GM21528 (cell line): ENCODE data around the gene GPHB5.
A peak's percentile ranks its signal among the peaks of the same experiment; 100 is the strongest.
"Not testable (repeated sequence)": the region's sequence is repeated elsewhere in the genome, so short reads cannot be mapped to it uniquely, and the experiment has no call there.

Experiments used
- ATAC-seq: cut with Tn5 transposase; IDR thresholded peaks from one replicate; pipeline ENCODE4 v1.9.1; 2021; ENCODE audit warnings: mild to moderate bottlenecking, moderate library complexity; ENCODE audit not compliant: unreplicated experiment, low FRiP score

Gene GPHB5

DNA sequence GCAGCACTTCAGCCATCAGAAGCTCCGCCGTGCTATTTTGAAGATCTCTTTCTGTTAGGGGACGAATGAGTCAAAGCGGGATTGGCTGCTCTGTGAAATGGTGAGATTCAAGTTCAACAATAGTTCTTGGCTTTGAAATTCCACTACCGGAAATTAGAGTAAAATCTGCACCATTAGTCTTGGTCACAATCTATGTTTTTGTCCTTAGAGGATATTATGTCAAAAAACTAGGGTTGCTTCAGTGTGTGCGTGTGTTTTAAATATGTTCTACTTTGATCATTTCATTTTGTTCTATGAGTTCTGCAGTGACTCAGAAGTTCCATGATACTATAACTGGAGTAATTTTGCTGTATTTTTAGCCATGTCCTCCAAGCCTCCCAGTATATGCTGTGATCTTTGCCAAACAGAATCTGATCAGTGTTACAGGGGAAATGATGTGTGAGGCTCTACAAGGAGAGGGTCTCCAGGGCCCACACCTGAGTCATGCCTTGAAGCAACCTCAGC lies 22.6 kb downstream of the GPHB5 start:
- no peak for ATAC-seq

DNA sequence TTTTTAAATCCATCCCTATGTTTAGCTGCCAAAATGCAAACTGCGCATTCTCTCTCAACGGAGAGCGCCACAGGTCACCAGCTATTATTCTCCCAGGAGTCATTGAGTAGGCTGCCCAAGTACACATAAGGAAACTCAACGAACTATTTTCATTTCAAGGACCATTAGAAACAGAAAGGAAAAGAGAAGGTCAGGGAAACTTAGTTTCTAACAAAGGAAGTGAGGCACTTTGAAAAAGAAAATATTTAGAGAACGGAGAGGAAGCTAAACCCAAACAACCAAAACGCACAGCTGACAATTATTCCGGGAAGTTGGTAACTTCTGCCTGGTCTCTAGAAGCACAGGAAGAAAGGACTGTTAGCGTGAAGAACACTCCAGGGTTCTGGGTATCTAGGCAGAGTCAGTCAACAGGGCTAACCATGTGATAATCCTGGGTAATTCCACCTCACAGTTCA lies 23.5 kb downstream of the GPHB5 start:
- ATAC-seq: peak; percentile 61

DNA sequence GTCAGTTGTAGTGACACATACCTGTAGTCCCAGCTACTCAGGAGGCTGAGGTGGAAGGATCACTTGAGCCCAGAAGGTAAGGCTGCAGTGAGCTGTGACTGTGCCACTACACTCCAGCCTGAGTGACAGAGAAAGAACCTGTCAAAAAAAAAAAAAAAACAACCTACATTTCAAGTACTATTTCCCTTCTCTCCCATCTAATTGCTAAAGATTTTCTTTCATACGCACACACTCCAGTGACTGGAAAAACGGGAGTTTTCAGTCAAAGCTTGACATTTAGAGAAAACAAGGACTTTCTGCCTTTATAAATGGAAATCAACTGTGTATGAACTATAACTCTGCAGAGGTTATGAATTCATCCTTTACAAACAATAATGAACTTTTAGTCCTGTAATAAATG lies 25.9 kb downstream of the GPHB5 start:
- no peak for ATAC-seq

DNA sequence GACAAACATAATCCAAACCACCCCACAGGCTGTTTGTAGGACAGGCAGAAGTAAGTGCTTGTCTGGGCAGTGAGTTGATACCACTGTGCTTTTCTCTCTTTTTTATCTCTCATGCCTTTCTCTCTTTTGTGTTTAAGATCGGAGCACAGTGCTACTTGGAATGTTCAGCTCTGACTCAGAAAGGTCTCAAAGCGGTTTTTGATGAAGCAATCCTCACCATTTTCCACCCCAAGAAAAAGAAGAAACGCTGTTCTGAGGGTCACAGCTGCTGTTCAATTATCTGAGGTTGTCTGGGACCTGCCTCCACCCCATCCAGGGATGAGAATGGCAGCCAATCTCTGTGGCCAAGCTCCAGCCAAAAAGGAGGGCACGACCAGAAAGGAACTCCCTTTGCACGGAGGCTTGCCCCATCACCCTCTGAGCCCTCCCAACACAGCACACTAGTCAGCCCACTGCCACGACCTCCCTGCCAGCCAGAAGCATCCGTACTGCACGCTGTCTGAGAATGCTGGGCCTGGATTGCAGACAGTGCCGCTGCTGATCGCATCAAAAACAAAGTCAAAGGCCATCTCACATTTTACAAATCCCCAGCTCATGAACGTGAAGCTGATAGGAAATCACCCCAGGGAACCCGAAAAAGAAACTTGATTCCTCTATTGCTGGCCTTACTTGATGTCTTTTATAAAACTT lies 27.8 kb downstream of the GPHB5 start:
- no peak for ATAC-seq

DNA sequence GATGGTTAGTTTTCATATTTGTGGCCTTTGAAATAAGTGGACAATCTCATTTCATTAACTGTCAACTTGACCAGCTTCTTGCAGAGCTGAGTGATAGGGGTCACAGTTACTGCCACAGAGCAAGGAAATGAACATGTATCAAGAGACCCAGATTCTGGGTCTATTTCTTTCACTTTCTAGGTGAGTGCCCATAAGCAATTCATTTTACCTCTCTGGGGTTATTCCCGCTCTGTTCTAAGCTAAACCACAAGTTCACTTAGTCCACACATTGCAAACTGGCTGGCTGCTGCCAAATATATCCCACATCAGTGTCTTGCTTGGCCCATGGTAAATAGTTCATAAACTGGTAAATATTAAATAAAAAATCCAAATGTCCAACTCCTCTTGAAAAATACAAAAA lies 29.9 kb downstream of the GPHB5 start:
- no peak for ATAC-seq

DNA sequence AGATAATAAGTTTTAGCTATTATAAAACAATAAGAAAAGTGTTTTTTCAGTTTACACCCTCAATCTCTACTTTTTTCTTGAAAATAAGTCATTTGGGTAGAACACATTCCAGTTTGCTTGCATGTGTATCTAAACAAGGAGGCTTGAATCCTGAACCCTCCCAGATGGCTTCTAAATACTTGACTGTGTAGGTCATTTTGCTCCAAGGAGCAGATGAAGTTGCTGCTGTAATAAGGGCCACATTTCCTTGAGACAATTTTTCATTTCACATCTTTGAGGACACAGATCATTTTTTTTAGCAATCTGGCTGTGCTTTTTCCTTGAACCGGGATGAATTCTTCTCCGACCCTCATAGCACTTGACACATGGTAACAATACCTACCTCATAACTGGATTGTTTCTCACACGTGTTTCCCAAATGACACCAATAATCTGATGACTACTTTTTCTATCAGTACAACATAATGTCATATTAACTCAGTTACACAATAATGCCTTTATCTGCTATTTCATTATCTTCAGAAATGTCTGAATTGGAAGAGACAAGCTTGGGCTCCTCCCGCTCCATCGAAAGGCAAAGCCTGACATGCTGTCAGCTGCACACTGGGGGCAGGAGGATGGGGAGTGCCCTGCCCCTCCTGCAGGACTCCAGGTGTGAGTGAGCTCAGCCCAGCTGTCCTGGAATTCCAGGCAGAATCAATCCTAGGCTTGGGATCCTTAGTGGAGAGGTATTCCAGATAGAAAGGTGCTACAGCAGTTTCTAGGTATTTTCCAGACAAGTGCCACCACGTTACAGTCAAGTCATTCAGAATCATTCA lies 30.9 kb downstream of the GPHB5 start:
- ATAC-seq: no peak

DNA sequence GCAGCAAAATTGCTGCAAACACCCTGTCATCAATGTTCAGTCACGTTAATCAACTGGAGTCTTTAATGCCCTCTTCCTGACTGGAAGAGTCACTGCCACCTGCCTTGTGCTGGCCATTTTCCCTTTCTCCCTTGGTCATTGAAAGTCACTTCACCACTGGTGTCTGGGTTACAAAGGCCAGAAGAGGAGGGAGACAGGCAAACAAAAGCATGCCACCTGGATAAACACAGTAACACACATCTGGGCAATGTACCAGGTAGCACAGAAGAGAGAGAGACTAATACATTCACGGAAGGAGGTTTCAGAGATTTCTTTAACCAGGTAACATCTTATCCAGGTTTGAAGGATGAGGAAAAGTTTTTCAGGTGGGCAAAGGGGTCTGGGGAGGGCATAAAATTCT lies 32.7 kb downstream of the GPHB5 start:
- no peak for ATAC-seq

DNA sequence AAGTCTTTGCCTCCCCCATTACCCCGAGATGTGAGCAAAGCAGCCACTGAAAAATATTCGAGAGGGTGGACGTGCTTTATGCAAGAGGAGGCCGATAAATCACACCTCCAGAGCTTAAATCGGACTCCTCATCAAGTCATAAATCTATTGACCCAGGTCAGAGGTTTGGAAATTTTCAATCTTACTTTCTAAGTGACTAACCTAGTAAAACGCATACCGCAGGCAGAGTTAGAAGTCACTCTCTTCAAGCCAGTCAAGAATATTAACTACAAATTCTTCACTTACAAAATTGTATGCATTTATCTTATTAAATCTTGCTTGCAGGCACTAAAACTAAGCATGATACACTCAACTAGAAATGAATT lies 34.9 kb downstream of the GPHB5 start:
- no peak for ATAC-seq

DNA sequence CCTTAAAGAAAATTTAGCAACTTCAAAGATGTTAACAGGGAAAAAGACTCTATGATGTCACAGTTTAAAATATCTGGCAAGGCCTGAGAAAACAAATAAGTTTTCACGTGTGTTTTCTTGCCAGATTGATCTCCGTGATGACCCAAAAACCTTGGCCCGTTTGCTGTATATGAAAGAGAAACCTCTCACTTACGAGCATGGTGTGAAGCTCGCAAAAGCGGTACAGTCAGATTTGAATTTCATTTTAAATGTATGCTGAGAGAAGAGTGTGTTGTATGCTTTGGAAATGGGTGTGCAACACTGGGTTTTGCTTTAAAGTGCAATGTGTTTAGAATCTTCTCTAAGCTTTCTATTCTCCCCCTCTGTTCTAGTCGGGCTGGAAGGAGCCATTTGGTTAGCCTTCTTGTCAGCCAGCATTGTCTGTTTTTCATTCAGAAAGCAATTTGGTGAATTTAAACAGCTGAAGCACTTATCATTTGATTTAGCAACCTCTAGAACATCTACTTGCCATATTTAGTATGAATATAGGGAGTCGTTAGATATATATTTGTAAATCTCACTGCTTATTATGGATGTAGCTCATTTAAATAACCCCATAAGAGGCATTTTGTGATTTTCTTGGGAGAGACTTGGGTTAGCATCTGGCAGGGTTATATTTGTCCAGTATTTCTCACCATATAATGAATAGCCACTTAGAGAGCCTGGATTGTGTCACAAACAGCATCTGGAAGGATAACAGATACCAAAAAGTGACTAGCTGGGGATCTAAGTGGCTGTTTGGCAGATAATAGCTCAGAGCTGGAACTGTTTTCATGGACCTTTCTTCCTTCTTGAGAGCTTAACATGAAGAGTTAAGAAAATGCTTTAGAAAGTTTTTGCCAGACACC lies 35.5 kb downstream of the GPHB5 start:
- no peak for ATAC-seq

DNA sequence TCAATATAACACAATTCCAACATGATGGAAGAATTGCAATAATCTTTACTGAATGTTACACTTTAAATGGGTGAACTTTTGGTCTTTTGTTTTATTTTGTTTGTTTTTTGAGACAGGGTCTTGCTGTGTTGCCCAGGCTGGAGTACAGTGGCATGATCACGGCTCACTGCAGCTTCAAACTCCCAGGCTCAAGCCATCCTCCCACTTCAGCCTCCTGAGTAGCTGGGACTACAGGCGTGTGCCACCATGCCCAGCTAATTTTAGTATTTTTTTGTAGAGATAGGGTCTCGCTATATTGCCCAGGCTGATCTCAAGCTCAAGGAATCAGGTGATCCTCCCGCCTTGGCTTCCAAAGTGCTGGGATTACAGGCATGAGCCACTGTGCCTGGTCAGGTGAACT lies 38.8 kb downstream of the GPHB5 start:
- not testable (repeated sequence) for ATAC-seq

DNA sequence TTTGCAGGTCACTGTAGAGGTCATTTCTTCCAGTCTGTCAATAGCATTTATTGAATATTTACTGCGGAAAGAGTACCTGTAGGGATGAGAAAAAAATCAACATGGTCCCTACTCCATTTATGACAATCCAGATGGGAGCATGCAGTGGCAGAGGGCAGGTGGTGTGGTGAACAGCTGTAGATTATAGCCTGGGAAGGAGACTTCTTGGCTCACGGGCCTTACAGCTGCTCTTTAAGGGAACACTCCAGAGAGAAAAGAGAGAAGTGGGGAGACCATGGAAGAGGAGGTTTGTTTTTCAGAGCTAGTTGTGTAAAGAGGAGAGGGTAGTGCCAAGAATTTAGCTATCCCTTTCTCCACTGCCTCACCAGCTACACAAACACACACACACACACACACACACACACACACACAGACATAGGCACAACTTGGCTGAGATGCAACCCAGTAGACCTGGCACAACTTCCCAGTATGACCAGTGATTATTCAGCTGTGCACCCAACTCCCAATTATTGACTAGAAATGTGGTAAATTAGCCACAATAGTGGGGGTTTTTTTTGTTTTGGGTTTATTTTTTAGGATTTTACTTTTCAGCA lies 41.0 kb downstream of the GPHB5 start:
- no peak for ATAC-seq

DNA sequence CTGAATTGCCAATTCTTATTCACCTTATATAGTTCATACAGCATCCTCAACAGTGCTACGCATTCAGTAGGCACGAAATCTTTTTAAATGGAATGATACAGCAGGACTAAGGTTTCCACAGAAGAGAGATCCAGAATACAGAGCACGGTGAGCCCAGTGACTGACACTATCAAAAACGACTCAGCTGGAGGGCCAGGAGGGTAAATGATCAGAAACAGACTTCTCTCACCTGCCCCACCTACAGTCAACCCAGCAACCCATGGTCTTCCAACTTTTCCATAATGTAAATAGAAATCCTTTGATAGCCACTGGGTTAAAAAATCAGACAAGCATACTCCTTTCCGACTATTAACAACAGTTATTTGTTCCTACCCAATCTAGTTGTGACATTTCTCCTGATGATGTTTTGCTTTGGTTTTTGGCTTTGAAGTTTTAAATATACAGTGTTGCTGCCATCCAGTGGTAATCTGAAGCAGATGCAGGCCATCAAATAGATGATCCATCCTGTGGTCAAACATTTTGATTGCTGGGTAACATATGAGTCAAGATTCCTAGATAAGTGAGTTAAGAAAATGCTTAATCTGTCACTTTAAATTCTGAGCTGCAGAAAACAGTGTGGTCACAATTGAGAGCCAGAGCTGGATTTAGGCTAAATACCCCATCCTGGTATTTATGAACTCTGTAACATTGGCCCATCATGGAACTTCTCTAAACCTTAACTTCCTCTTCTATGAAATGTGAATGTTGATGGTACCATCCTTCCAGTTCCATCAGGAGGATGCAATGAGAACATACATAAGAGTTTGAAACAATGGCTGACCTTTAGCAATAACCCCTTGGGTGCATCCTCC lies 42.0 kb downstream of the GPHB5 start:
- no peak for ATAC-seq

DNA sequence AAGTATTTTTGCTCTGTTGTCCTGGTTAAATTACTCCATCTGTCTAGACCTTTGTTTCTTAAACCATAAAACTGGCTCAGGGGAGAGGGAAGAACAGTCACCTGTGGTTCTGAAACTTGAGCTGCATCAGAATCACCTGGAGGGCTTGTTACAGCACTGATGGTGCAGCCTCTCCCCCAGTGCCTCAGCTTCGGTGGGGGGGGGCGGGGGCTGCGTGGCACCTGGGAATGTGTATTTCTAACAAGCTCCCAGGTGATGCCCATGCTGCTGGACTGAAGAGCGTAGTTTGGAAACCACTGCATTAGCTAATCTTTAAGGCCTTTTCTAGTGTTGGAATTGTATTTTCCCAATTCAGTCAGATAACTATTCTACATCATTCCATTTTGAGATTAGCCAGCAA lies 42.7 kb downstream of the GPHB5 start:
- ATAC-seq: no peak

DNA sequence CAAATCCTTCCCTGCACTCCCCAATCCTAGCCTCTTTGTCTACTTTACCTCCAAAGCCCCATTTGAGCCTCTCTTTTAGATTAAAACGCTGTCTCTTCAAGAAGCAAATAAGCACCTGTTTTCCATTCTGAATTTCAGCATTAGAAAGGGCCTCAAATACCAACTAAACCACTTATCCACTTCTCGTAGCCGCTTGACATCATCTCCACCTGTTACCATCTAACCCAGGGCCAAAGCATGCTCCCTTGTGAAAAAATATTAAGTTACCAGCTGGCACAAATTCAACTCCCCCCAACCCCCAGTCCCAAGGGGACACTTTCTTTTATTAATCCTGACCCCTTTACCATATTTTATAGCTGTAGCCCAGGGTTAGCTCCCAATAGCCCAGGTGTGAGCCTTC lies 43.1 kb downstream of the GPHB5 start:
- no peak for ATAC-seq

DNA sequence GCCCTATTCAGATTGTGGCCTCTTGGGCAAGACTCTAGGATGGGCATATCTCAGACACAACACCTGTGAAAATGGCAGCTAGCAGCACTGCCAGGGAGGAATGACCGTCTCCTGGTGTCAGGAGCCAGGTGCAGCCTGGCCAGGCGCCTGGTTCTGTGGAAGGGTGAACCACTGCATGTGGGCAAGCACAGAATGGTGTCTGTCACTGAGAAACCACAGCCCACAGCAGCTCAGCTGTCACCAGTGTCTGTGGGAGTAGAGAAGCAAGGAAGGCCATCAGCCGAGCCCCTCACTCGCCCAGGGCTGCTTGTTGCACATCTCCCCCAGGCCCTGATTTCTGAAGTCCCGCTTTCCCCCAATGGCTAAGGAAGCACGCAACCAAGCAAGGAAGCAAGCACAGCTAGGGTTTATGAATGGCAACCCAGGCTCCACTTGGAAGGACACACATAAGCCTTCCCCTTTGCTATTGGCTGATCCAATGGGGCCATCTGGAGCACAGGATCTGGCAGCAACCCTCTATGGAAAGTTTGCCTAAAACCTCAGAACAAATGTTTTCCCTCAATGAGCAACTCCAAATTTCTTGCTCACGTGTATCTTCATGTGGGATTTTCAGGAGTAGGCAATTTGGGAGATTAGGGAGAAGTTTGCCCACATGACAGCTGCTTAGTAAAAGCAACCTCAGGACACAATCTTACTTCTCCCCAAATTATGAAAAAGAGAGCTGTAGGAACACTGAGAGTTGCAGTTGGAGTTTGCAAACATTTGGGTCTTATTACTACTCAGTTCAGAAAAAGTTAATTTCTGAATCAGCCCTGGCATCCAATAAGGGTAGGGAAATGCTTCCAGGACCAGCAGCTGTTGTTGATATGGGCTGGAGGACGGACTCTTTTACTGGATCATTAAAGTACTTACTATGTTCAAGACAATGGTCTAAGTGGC lies 44.7 kb downstream of the GPHB5 start:
- no peak for ATAC-seq

DNA sequence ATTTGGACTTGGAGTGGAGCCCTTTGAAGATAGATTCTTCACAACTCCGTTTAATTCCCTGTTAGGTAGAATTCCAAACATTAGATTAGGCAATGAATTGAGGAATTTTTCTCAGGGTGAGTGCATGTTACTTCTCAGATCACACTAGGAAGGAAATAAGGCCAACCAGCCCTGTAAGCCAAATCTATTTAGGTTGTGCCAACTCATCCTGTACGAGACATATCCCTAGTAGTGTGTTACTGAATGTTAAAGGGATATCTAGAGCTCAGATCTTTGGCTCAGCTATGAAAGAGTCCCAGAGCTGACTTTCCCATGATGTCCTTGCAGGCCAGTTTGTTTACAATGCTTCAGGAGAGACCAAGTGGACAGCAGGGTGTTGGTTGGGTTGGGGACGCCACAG lies 45.6 kb downstream of the GPHB5 start:
- no peak for ATAC-seq

DNA sequence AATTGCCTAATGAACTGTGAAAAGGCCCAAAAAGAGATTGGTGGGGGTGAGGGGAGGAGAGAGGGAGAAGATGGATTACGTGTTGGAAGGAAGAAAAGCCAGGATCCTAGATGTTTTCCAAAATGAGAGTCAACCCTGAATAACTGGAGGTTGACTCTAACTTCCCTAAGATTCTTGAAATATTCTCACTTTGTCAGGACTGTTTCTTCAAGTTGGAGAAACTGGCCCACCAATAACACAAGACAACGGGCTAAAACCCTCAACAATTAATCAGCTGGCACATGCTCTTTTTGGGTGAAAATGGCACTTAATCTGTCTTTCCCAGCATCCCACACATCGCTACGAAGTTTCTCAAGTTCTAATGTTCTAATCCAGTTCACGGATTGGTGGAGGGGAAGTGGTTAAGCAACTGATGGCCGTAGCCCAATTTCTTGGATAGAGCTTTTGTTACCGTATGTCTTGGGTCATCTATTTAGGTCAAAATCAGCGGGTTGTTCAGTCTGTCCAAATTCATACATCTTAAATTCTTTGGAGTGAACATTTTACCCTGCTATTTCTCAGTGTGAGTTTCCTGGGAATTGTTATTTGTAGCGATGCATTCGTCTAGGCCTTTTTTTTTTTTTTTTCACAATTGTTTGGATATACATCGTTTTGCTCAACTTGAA lies 49.0 kb downstream of the GPHB5 start:
- no peak for ATAC-seq

DNA sequence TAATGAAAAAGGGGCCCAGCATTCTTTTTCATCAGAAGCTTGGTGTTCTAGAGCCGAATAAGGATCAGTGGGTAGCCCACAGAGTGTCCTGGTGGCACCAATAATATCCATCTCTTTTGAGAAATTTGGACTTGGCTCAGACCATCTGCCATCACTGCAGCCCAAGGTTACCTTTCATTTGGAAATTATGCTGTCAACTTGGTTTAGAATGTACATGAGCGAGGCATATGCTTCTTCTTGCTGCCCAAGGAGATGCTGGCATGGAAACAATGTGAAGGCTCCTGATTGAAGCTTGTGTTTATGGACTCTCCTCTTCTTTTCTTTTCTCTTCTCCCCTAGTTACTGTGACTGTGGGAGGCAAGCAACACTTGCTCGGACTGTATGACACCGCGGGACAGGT lies 50.0 kb downstream of the GPHB5 start:
- no peak for ATAC-seq
